AG09319 (cell line): ENCODE measurements around the gene MEGF9.

Experiments used
- DNase-seq: peaks from one replicate; pipeline ENCODE4 v3.0.0-alpha.2; 2010; ENCODE audit warnings: low read depth; ENCODE audit errors: extremely low read depth
- TF ChIP-seq, protein P1 (sequence below): IDR thresholded peaks from 2 replicates; pipeline ENCODE4 v1.5.1; 2011; ENCODE audit warnings: low read depth, mild to moderate bottlenecking, inconsistent platforms, low read length, moderate library complexity

MEGF9 gene

DNA sequence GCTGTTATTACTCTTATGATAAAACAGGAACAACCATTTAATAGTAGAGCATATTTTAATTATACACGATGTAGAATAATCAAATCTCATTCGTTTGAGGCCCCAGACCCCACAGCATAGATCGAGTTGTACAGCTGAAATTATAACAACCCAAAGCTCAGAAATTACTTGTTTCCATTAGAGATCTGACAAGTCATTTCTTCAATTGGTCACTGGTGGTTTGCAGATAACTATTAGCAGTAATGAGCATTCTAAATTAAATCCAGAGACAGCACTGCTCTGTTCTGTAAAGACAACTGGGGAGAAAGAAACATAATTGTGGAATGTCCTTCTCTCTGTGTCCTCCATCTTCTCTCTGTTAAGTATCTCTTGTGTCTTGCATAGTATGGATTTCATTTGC, 147.2 kb downstream of the MEGF9 start:
- TF ChIP-seq, protein P1, sequence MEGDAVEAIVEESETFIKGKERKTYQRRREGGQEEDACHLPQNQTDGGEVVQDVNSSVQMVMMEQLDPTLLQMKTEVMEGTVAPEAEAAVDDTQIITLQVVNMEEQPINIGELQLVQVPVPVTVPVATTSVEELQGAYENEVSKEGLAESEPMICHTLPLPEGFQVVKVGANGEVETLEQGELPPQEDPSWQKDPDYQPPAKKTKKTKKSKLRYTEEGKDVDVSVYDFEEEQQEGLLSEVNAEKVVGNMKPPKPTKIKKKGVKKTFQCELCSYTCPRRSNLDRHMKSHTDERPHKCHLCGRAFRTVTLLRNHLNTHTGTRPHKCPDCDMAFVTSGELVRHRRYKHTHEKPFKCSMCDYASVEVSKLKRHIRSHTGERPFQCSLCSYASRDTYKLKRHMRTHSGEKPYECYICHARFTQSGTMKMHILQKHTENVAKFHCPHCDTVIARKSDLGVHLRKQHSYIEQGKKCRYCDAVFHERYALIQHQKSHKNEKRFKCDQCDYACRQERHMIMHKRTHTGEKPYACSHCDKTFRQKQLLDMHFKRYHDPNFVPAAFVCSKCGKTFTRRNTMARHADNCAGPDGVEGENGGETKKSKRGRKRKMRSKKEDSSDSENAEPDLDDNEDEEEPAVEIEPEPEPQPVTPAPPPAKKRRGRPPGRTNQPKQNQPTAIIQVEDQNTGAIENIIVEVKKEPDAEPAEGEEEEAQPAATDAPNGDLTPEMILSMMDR: no peak

DNA sequence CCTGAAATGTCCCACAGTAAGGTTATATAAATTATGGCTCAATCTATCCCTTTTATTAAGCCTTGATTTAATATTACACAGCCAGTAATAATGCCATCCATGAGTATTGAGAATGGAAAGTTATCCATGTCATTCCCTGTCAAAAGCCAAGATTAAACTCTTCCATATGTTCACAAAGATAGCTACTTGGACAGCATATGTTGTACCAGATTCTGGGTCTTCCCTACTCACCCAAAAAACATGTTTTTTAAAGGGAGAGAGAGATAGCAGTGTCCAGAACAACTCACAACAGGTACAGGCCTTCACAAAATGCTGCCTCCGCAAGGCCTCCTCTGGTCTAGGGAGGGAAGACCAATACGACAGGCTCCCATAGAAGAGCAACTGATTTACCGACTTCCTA, 149.7 kb downstream of the MEGF9 start:
- TF ChIP-seq, protein P1: no peak
- no peak for DNase-seq

More for the DNA sequence above, 147.2 kb downstream of the MEGF9 start:
- DNase-seq: no peak

DNA sequence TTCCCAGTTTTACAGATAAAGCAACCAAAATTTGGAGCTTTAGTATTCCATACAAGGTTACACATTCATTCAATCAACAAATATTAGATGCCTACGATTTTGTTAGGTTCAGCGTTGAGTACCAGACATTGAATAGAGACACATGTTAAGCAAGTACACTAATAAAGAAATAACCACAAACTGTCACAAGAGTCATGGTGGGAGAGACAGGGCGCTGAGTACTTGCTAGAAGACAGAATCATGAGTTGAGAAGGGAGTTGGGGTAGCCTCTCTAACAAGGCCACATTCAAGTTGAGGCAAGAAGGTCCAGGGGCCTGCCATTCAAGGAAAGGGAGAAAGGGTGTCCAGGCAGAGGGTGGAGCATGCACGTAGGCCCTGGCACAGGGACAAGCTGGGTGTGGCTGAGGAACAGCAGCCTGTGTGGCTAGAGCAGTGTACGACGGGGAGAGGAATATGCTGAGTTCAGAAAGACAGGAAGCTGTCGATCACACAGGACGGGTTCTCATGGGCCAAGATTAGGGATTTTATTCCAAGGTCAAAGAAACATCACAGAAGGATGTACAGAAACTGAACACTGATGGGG, 151.3 kb downstream of the MEGF9 start:
- TF ChIP-seq, protein P1: no peak
- DNase-seq: no peak

DNA sequence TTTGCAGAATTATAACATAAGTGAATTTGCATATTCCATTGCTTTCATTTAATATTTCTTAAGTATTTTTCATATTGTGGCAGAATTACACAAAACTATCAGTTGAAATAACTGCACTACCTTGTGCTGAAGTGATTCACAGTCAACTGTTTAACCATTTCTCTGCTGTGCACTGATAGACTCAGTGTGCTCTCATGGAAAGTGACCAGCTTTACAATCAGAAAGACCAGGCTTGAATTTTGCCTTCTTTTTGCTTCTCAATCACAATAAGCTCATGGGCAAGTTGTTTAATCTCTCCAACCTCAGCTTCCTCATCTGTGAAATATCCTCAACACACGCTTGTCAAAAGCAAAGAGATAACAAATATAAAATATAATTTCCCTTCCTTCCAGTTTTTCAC, 152.6 kb downstream of the MEGF9 start:
- TF ChIP-seq, protein P1: no peak
- DNase-seq: no peak

DNA sequence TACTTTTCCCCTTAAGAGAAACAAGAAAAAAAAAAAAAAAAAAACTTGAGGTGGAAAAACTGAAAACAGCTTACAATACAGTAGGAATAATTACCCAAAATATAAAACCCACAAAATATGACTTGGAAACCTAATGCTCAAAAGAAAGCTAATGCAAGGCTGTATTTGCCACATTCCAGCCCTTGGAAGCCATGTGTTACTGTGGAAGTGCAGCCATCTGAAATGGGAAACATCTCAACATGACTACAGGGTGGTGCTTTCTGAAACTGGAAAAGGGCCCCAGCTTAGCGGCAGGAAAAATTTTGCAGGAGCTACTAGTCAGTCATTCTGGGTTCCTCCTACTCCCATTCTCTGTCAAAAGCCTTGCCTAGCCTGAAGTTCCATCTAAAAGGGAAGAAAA, 154.7 kb downstream of the MEGF9 start:
- TF ChIP-seq, protein P1: no peak

DNA sequence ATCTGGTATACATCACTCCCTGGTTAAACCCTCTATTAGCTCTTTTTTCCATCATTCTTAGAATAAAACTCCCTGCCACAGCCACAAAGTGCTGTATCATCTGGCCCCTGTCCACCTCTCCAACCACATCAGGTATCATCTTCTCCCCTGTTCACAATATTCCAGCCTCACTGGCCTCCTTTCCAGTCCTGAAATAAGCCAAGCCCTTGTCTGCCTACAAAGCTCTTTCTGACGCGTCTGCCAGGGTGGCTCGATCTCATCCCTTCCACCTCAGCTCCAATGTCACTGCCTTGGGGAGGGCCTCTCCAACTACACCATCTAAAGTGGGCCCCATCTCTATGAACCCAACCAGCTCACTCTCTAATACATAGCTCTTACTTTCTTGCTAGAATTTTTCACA, 155.8 kb downstream of the MEGF9 start:
- DNase-seq: no peak
- TF ChIP-seq, protein P1: no peak

More for the DNA sequence above, 154.7 kb downstream of the MEGF9 start:
- no peak for DNase-seq

DNA sequence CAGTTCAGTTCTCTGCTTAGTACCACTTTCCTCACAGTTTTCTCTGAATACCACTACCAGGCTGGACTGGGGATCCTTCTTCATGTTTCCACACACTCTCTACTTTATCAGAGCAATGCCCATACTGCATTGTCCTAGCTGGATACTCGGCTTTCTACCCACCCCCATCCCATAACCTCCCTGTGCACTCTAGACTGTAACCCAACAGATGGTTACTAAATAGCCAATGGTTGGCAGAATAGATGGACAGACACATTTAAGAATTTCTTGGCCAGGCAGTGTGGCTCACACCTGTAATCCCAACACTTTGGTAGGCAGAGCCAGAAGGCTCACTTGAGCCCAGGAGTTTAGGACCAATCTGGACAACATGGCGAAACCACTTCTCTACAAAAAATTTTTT, 157.1 kb downstream of the MEGF9 start:
- TF ChIP-seq, protein P1: no peak
- no peak for DNase-seq
